PC-3 (cell line): ENCODE measurements around the gene FBLN7.

Experiments
- EZH2 ChIP-seq: fragments of 300-600 bp; sonication (generic); IDR thresholded peaks from one replicate; pipeline ENCODE4 v1.6.1; 2017; ENCODE audit warnings: antibody characterized with exemption, mild to moderate bottlenecking, low read length; ENCODE audit not compliant: unreplicated experiment
- EZH2phosphoT487 ChIP-seq: fragments of 300-600 bp; sonication (generic); IDR thresholded peaks from 2 replicates; pipeline ENCODE4 v1.6.1; 2018; ENCODE audit warnings: mild to moderate bottlenecking, antibody characterized with exemption, low read length, borderline replicate concordance
- TF ChIP-seq, protein P1 (sequence below): fragments of 300-600 bp; sonication (generic); conservative IDR thresholded peaks from 2 replicates; pipeline ENCODE4 v1.5.1; 2017; ENCODE audit warnings: antibody characterized with exemption, low read depth, mild to moderate bottlenecking, low read length

DNA sequence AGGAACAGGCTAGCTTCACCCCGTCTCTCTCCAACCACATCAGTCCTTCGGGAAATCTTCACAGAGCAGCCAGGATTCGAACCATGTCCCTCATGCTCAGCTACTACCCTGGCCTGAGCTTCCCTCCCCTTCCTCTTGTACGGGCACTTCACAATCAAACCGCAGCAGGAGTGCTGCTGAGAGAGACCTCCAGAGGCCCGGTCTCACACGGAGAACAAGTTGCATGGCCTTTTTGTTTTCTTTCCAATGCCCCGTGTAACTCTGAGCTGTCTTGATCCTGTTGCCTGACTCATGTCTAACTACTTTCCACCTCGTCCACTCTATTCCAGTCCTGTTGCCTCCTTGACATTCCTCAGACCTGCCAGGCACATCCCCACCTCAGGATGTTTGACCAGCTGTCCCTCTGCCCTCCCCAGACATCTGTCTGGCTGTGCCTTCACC, 25.4 kb downstream of the FBLN7 start:
- TF ChIP-seq, protein P1, sequence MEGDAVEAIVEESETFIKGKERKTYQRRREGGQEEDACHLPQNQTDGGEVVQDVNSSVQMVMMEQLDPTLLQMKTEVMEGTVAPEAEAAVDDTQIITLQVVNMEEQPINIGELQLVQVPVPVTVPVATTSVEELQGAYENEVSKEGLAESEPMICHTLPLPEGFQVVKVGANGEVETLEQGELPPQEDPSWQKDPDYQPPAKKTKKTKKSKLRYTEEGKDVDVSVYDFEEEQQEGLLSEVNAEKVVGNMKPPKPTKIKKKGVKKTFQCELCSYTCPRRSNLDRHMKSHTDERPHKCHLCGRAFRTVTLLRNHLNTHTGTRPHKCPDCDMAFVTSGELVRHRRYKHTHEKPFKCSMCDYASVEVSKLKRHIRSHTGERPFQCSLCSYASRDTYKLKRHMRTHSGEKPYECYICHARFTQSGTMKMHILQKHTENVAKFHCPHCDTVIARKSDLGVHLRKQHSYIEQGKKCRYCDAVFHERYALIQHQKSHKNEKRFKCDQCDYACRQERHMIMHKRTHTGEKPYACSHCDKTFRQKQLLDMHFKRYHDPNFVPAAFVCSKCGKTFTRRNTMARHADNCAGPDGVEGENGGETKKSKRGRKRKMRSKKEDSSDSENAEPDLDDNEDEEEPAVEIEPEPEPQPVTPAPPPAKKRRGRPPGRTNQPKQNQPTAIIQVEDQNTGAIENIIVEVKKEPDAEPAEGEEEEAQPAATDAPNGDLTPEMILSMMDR, result no peak
- no peak for TF ChIP-seq EZH2phosphoT487
- TF ChIP-seq EZH2, result no peak
